ENCODE measurements around the gene SLC25A25. TPM values are rescaled to one million over a fixed set of nuclear protein-coding genes. Genes with fewer than 3 reads are reported as not detected.

SLC25A25 gene
- total RNA-seq, 1 donor from 2014 or later: 7.3 TPM

- TF ChIP-seq, protein P1, sequence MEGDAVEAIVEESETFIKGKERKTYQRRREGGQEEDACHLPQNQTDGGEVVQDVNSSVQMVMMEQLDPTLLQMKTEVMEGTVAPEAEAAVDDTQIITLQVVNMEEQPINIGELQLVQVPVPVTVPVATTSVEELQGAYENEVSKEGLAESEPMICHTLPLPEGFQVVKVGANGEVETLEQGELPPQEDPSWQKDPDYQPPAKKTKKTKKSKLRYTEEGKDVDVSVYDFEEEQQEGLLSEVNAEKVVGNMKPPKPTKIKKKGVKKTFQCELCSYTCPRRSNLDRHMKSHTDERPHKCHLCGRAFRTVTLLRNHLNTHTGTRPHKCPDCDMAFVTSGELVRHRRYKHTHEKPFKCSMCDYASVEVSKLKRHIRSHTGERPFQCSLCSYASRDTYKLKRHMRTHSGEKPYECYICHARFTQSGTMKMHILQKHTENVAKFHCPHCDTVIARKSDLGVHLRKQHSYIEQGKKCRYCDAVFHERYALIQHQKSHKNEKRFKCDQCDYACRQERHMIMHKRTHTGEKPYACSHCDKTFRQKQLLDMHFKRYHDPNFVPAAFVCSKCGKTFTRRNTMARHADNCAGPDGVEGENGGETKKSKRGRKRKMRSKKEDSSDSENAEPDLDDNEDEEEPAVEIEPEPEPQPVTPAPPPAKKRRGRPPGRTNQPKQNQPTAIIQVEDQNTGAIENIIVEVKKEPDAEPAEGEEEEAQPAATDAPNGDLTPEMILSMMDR (conservative IDR thresholded peaks at IDR 0.05; ENCODE audit: low read depth, low read length): no peak
- DNase-seq (ENCODE audit: low read depth): no peak
- no peak overlapping the region for H3K4me3 ChIP-seq (ENCODE audit: low read depth, low read length)
Observed at GRCh38 chr9:128057724-128058409, 10.2 kb upstream of the SLC25A25 start.

DNA sequence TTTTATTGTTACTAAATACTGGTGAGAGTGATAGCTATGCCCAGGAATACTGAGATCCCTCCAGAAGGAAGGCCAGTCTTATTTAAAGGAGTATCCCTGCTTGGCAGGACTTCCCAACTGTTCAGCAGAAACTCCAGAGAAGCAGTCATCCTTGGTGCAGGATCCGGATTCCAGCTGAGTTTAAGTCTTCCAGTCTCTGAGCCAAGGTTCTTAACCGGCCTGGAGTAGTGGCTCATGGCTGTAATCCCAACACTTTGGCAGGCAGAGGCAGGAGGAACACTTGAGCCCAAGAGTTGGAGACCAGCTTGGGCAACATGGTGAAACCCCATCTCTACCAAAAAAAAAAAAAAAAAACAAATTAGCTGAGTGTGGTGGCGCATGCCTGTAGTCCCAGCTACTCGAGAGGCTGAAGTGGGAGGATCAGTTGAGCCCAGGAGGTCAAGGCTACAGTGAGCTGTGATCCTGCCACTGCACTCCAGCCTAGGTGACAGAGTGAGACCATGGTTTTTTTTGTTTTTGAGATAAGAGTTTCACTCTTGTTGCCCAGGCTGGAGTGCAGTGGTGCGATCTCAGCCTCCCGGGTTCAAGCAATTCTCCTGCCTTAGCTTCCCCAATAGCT is 8.6 kb upstream of the SLC25A25 start:
- no peak for DNase-seq (ENCODE audit: low read depth)
- TF ChIP-seq, protein P1 (conservative IDR thresholded peaks at IDR 0.05; ENCODE audit: low read depth, low read length): no peak
- no peak overlapping the region for H3K4me3 ChIP-seq (ENCODE audit: low read depth, low read length)

- DNase-seq (ENCODE audit: low read depth): no peak
- H3K4me3 ChIP-seq (ENCODE audit: low read depth, low read length): no peak overlapping the region
- TF ChIP-seq, protein P1 (conservative IDR thresholded peaks at IDR 0.05; ENCODE audit: low read depth, low read length): no peak
Observed at GRCh38 chr9:128061275-128061960, 6.6 kb upstream of the SLC25A25 start.

DNA sequence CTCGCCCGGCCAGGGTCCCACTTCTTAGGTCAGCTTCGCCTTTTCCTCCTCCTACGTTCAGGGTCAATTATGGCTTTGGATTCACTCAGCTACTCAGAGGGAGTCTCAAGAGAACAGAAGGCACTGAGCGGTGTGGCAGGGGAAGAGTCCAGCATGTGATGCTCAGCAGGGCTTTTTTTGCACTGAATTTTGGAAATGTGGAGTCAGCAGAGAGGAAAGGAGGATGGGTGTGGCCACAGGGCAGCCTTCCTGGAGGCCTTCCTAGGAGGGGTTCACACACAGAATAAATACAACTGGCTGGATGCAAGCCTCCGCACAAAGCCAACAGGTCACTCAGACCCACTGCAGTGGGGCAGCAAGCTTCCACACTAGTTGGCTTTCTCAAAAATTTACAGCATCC is 5.8 kb upstream of the SLC25A25 start:
- TF ChIP-seq, protein P1 (conservative IDR thresholded peaks at IDR 0.05; ENCODE audit: low read depth, low read length): no peak
- DNase-seq (ENCODE audit: low read depth): no peak
- H3K4me3 ChIP-seq (ENCODE audit: low read depth, low read length): no peak overlapping the region

GRCh38 chr9:128062846-128063831 is 4.9 kb upstream of the SLC25A25 start:
- H3K4me3 ChIP-seq (ENCODE audit: low read depth, low read length): no peak overlapping the region
- TF ChIP-seq, protein P1 (conservative IDR thresholded peaks at IDR 0.05; ENCODE audit: low read depth, low read length): no peak
- no peak for DNase-seq (ENCODE audit: low read depth)

- TF ChIP-seq, protein P1 (conservative IDR thresholded peaks at IDR 0.05; ENCODE audit: low read depth, low read length): no peak
- peak overlapping the region; percentile 96 for H3K4me3 ChIP-seq (ENCODE audit: low read depth, low read length)
- DNase-seq (ENCODE audit: low read depth): no peak
Observed at GRCh38 chr9:128065907-128066712, 1.9 kb upstream of the SLC25A25 start.
